Activated T-helper 1 cell treated with anti-CD3 and anti-CD28 coated beads, Interleukin-12 subunit alpha, Interleukin-12 subunit beta, Interleukin-2, Interleukin-4 antibody, amounts not matched to agents 30 ng/mL and 10 ng/mL and 1 ng/mL, durations not matched to agents 14 hours and 24 hours and 36 hours (primary cell): ENCODE results near the gene PLEKHF1. TPM values are rescaled to one million over a fixed set of nuclear protein-coding genes. Genes with fewer than 3 reads are reported as not detected.

ENCODE experiments used
- DNase-seq: peaks from one replicate; pipeline ENCODE4 v3.0.0; 2021; ENCODE audit warnings: low spot score
- H3K27ac Mint-ChIP-seq: one replicate; pipeline ENCODE4 v1.8.0; 2021; ENCODE audit warnings: mild to moderate bottlenecking, mixed read lengths
- H3K27me3 Mint-ChIP-seq: one replicate; pipeline ENCODE4 v1.8.0; 2022; ENCODE audit warnings: mild to moderate bottlenecking, moderate library complexity, mixed read lengths; ENCODE audit not compliant: insufficient read depth
- H3K36me3 Mint-ChIP-seq: one replicate; pipeline ENCODE4 v1.8.0; 2021; ENCODE audit warnings: low read depth, mixed read lengths
- H3K4me1 Mint-ChIP-seq: one replicate; pipeline ENCODE4 v1.8.0; 2021; ENCODE audit warnings: low read depth, mixed read lengths
- H3K4me3 Mint-ChIP-seq: one replicate; pipeline ENCODE4 v1.8.0; 2021; ENCODE audit warnings: mild to moderate bottlenecking, moderate library complexity, mixed read lengths
- H3K9me3 Mint-ChIP-seq: one replicate; pipeline ENCODE4 v1.8.0; 2021; ENCODE audit warnings: mixed read lengths
- intact Hi-C: fragments of 100-400 bp; cut with micrococcal nuclease; formaldehyde crosslinking; loops from one replicate; pipeline ENCODE4 v1.15.1; 2024
- total RNA-seq: library from RNA; stranded (reverse); gene quantifications from 2 replicates; pipeline ENCODE4 v1.2.3, GENCODE V29; 2022

The PLEKHF1 gene
- total RNA-seq, 1 donor from 2014 or later = 30.9 TPM

DNA sequence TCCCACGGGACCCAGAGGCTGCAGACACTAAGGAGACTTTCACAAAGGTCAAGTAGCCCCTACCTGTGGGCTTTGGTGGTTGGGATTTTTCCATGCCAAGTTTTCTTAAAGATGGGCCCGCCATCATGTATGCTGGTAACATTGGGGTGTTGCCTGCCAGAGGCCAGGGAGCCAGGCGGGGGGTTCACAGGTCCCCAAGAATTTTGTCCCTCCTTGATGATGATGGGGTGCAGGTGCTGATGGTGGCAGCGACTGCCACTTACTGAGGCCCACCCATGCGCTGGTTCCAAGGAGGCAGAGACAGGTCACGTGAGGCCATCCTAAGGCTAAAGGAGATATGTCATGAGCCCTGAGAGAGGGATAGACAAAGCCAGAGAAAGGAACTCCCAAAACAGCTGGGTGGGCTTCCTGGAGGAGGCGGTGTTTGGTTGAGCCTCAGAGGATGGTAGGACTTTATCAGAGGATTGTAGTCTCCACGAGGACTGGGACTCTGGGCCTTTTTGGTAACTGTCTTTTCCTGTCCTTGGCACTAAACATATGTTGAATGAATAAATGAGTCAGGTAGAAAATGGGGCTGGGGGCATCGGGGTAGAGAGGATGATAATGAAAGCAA is 14.4 kb downstream of the PLEKHF1 start:
- Mint-ChIP-seq H3K27me3 (no peaks in the 10 kb centered on the region), H3K4me3 (peak overlapping the region; percentile 42), H3K4me1 (peaks cover 37% of the 10 kb centered on the region), H3K9me3 (no peaks in the 10 kb centered on the region), H3K36me3 (peaks cover 16% of the 10 kb centered on the region), H3K27ac (peak overlapping the region; percentile 78)
- intact Hi-C loops = loop anchor here (1.0 to 2.0 kb wide), 2 partner anchors 8 to 13 kb away; no protein-coding TSS in a partner anchor
- DNase-seq = no peak

DNA sequence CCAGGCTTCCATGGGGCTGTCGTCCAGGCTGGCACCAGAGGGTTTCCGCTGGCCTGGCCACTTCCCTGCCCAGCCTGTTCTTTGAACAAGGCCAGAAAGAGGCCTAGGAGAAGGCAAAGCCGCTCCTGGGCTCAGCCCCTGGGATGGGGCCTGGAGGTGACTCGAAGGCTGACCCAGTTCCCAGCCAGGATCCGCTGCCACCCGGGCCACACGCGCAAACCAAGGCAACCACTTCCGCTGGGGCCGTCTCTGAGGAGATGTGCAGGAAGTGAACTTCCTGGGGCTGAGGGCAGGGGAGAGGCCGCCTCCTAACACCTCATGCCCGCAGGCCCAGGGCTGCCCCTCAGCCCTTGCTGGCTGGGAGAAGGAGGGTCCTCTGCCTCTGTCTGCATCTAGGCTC is 15.2 kb downstream of the PLEKHF1 start:
- peaks cover 15% of the 10 kb centered on the region for H3K36me3 Mint-ChIP-seq

DNA sequence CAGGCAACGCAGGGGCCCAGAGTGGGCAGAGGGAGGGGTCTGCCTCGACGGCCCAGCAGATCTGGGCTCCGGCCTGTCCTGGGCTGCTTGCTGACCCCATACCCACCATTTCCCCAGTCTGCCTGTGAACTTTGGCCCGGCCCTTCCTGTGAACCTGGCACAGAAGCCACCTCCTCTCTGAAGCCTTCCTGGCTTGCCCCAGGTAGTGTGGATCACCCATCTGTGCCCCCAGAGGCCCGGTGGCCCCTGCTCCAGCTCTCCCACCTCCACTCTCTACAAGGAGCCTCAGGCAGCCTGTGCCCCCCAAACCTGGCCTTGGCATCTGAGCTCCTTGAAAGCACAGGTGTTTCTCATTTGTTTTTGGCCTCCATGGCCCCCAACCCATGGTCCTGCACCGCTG is 15.7 kb downstream of the PLEKHF1 start:
- Mint-ChIP-seq H3K9me3 (no peaks in the 10 kb centered on the region), H3K27ac (peak overlapping the region; percentile 86), H3K36me3 (peaks cover 12% of the 10 kb centered on the region), H3K4me1 (peaks cover 45% of the 10 kb centered on the region), H3K27me3 (no peaks in the 10 kb centered on the region), H3K4me3 (peak overlapping the region; percentile 60)
- no peak for DNase-seq
- intact Hi-C loops = loop anchor here (1.0 to 2.0 kb wide), 2 partner anchors 10 to 14 kb away; no protein-coding TSS in a partner anchor

More for the DNA sequence above, 15.2 kb downstream of the PLEKHF1 start:
- H3K27ac Mint-ChIP-seq = peak overlapping the region; percentile 86
- no peaks in the 10 kb centered on the region for H3K27me3 Mint-ChIP-seq
- H3K4me3 Mint-ChIP-seq = peak overlapping the region; percentile 37
- intact Hi-C loops = loop anchor here (1.0 to 2.0 kb wide), 2 partner anchors 9 to 14 kb away; no protein-coding TSS in a partner anchor
- H3K4me1 Mint-ChIP-seq = peaks cover 44% of the 10 kb centered on the region
- no peaks in the 10 kb centered on the region for H3K9me3 Mint-ChIP-seq
- peak; percentile 81 for DNase-seq

DNA sequence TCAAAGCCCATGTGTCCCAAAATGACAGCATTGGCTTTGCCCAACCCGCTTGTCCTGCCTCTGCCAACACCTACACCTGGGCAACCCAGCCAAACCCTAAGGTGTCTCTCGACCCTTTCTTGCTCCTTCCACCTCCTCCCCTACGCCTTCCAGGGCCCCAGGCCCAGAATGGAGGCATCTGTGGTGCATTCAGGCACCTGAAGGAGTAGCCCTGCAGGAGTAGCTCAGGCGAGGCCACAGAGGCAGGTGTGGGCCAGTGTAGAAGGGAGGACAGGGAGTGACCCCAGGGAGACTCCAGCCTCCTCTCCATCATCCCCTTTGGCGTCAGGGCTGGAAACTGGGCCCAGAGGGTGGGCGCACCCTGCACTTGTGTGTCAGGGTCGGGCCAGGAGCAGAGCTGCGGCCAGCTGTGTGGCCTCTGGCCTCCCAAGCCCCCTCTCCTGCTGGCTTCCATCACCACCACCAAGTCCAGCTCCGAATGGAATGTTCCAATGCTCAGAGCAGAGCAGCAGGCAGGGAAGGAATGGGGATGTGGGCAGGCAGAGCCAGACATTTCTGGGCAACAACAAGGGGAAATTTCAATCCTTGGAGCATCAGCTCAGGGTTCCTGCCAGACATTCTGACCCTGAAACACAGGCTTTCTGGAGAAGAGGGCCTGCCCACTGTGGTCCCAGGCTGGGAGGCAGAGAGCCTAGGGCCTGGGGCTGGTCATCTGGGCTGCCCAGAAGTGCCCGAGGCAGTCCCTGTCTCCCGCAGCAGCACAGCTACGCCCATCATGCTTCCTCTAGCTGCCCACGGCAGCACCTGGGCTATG is 16.4 kb downstream of the PLEKHF1 start:
- Mint-ChIP-seq H3K36me3 (peaks cover 6% of the 10 kb centered on the region), H3K27ac (peak overlapping the region; percentile 86), H3K9me3 (no peaks in the 10 kb centered on the region), H3K4me3 (peak overlapping the region; percentile 60), H3K27me3 (no peaks in the 10 kb centered on the region), H3K4me1 (peaks cover 46% of the 10 kb centered on the region)
- intact Hi-C loops = loop anchor here (2.0 kb wide), 1 partner anchor 15 kb away; no protein-coding TSS in a partner anchor
- no peak for DNase-seq

DNA sequence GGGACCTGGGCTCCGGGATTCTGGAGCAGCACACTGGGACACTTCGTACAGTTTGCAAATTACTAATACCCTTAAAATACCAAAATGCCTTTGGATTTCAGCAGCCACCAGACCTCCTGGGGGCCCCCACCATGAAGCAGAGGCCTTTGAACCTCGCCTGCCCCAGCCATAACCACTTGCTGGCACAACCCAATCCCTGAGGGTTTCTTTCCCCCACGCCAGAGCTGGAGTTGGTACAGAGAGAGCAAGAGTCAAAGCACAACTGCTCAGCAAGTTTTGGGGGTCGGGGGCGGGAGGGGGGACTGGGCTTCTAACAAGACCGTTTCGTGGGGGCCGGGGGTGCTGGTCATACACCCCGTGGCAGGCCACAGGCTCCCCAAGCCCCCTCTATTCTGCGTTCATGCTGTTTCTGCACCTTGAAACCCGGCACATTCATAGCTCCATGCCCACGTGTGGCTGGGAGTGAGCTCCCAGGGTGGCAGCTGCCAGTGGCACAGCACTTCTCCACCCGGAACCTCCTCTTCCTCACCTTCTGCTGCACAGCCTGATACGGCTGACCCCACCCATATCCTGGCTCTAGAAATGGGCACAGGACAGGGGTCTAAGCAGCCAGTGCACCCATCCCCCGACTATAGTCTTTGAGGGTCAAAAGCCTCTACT is 17.1 kb downstream of the PLEKHF1 start:
- H3K4me3 Mint-ChIP-seq = no peak overlapping the region
- peaks cover 46% of the 10 kb centered on the region for H3K4me1 Mint-ChIP-seq
- no peaks in the 10 kb centered on the region for H3K36me3 Mint-ChIP-seq
- no peaks in the 10 kb centered on the region for H3K27me3 Mint-ChIP-seq
- DNase-seq = no peak
- no peak overlapping the region for H3K27ac Mint-ChIP-seq
- H3K9me3 Mint-ChIP-seq = no peaks in the 10 kb centered on the region
- intact Hi-C loops = no loop called here

DNA sequence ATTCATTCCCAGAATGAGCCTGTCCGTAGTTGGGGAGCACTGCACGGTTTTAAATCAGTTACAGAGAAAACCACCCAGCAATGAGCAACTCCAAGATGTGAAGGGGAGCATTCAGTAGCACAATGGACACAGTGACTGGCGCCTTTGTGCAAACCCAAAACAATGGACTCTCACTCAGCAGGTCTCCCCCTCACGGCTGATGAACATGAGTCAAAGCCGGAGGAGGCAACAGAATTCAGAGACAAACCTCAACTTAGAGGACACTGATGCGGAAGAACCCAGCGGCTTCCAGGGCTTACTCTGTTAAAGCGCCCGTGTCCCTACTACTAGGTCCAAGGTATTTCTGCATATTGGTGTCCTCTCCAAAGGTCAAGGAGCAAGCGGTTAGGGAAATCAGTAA is 17.7 kb downstream of the PLEKHF1 start:
- intact Hi-C loops = no loop called here

DNA sequence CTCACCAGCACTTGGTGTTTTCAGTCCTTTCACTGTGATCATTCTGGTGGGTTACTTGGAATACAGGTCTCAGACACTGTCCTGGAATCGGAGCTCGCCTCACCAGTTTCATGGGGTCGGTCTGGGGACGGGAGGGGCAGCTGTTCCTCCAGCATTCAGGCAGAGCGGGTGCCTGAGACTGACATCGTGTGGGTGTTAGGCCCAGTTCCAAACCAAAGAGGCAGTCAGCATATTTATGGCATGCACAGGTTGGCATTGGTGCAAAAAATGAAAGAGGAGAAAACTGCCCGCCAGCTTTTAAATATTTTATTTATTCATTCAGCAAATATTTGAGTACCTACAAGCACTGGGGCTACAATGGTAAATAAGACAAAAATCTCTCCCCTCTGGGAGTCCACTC is 20.1 kb downstream of the PLEKHF1 start:
- no peaks in the 10 kb centered on the region for H3K9me3 Mint-ChIP-seq
- H3K27ac Mint-ChIP-seq = no peak overlapping the region
- H3K27me3 Mint-ChIP-seq = no peaks in the 10 kb centered on the region
- intact Hi-C loops = no loop called here
- H3K4me1 Mint-ChIP-seq = peaks cover 60% of the 10 kb centered on the region
- no peak for DNase-seq
- peaks cover 5% of the 10 kb centered on the region for H3K36me3 Mint-ChIP-seq
- H3K4me3 Mint-ChIP-seq = no peak overlapping the region

More for the DNA sequence above, 17.7 kb downstream of the PLEKHF1 start:
- no peak for DNase-seq
- Mint-ChIP-seq H3K36me3 (no peaks in the 10 kb centered on the region), H3K27ac (no peak overlapping the region), H3K4me3 (no peak overlapping the region), H3K27me3 (no peaks in the 10 kb centered on the region), H3K4me1 (peaks cover 53% of the 10 kb centered on the region), H3K9me3 (no peaks in the 10 kb centered on the region)

DNA sequence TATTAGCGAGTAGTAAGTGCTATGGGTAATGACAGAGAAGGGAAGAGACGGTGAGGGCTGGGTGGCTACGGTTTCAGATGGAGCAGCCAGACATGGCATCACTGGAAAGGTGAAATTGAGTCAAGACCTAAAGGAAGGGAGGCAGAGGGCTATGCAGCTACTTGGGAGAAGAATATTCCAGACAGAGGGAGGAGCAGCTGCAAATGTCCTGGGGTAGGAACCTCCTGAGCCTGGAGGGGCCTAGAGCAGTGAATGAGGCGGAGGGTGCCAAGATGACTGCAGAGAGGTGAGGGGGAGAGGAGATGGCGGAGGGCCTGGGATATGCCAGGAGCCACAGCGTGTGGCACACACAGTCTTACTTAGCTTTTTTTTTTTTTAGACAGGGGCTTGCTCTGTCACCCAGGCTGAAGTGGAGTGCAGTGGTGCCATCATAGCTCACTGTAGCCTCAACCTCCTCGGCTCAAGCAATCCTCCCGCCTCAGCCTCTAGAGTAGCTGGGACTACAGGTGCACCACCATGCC is 21.1 kb downstream of the PLEKHF1 start:
- DNase-seq = no peak
- intact Hi-C loops = no loop called here
- Mint-ChIP-seq H3K4me3 (no peak overlapping the region), H3K36me3 (peaks cover 6% of the 10 kb centered on the region), H3K27ac (peak overlapping the region; percentile 38), H3K27me3 (no peaks in the 10 kb centered on the region), H3K4me1 (peaks cover 59% of the 10 kb centered on the region), H3K9me3 (no peaks in the 10 kb centered on the region)

DNA sequence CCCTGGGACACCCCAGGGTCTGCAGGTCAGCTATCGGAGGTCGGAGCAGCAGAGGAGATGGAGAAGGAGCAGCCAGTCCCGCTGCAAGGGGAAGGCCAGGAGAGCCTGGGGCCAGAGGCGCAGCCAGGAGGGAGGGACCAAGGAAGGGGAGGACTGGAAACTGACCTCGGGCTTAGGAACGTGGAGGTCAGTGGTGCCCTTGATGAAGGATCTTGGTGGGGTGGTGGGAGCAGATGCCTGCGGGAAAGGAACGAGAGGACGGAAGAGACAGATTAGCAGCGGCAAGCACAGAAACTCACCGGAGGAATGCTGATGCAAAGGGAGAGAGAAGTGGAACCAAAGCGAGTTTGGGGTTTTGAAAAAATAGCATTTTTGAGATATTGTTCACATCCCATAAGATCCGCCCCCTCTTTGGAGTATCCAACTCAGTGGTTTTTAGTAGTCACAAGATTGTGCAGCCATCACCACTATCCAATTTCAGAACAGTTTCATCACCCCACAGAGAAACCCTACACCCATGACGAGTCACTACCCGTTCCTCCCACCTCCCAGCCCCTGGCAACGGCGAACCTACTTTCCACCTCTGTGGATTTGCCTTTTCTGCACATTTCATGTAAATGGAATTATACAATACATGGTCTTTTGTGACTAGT is 22.1 kb downstream of the PLEKHF1 start:
- peak overlapping the region; percentile 32 for H3K4me3 Mint-ChIP-seq
- intact Hi-C loops = loop anchor here (1.0 kb wide), 2 partner anchors 14 to 25 kb away; no protein-coding TSS in a partner anchor
- H3K9me3 Mint-ChIP-seq = no peaks in the 10 kb centered on the region
- peak overlapping the region; percentile 78 for H3K27ac Mint-ChIP-seq
- peaks cover 55% of the 10 kb centered on the region for H3K4me1 Mint-ChIP-seq
- no peak for DNase-seq
- H3K27me3 Mint-ChIP-seq = no peaks in the 10 kb centered on the region
- H3K36me3 Mint-ChIP-seq = peaks cover 6% of the 10 kb centered on the region

DNA sequence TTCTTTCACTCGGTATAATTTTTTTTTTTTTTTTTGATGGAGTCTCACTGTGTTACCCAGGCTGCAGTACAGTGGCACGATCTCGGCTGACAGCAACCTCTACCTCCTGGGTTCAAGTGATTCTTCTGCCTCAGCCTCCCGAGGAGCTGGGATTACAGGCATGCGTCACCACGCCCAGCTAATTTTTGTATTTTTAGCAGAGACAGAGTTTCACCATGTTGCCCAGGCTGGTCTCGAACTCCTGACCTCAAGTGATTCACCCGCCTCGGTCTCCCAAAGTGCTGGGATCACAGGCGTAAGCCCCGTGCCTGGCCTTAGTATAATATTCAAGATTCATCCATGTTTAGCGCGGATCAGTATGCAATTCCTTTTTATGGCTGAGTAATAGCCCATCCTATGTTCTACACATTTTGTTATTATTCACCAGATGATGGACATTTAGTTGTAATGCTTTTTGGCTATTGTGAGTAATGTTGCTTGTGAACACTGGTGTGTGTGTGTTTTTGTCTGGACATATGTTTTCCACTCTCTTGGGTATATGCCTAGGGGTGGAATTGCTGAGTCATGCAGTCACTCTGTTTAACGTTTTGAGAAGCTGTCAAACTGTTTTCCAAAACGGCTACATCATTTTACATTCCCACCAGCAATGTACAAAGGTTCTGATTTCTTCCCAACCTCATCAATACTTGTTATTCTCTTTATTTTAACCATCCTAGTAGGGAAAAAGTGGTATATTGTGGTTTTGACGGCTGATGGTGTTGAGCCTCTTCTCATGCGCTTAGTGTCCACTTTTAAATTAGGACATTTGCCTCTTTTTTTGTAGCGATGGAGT is 22.9 kb downstream of the PLEKHF1 start:
- Mint-ChIP-seq H3K36me3 (peaks cover 6% of the 10 kb centered on the region), H3K9me3 (no peaks in the 10 kb centered on the region), H3K27me3 (no peaks in the 10 kb centered on the region), H3K4me3 (no peak overlapping the region), H3K27ac (peak overlapping the region; percentile 78), H3K4me1 (peaks cover 55% of the 10 kb centered on the region)
- intact Hi-C loops = loop anchor here (1.0 kb wide), 2 partner anchors 15 to 26 kb away; no protein-coding TSS in a partner anchor
- DNase-seq = no peak

DNA sequence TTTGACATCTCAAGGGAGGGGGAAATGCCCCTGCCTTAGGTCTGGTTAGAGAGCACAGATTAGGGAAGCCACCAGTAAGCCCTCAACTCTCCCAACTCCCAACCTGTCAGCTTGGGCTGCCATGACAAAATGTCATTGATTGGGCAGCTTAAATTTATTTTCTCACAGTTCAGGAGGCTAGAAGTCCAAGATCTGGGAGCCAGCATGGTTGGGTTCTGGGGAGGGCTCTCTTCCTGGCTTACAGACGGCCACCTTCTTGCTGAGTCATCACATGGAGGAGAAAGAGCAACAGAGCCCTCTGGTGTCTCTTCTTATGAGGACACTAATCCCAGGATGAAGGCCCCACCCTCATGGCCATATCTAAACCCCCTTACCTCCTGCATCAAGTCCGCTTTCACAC is 25.6 kb downstream of the PLEKHF1 start:
- Mint-ChIP-seq H3K4me1 (peaks cover 49% of the 10 kb centered on the region), H3K36me3 (peaks cover 6% of the 10 kb centered on the region), H3K9me3 (no peaks in the 10 kb centered on the region), H3K27me3 (no peaks in the 10 kb centered on the region), H3K27ac (peak overlapping the region; percentile 51), H3K4me3 (no peak overlapping the region)
- intact Hi-C loops = loop anchor here (1.0 to 5.0 kb wide), 4 partner anchors 23 to 164 kb away; partner anchors contain the start of gene VSTM2B
- peak; percentile 61 for DNase-seq
